Measurements from ENCODE around the gene ZHX3. TPM values are rescaled to one million over a fixed set of nuclear protein-coding genes. Genes with fewer than 3 reads are reported as not detected.

The ZHX3 gene
- total and polyA plus RNA-seq, 2 of the 13 experiments (the other 11 are each of a cell fraction or from before 2014, with no cell fraction given), result 8.4 to 11.7 TPM

DNA sequence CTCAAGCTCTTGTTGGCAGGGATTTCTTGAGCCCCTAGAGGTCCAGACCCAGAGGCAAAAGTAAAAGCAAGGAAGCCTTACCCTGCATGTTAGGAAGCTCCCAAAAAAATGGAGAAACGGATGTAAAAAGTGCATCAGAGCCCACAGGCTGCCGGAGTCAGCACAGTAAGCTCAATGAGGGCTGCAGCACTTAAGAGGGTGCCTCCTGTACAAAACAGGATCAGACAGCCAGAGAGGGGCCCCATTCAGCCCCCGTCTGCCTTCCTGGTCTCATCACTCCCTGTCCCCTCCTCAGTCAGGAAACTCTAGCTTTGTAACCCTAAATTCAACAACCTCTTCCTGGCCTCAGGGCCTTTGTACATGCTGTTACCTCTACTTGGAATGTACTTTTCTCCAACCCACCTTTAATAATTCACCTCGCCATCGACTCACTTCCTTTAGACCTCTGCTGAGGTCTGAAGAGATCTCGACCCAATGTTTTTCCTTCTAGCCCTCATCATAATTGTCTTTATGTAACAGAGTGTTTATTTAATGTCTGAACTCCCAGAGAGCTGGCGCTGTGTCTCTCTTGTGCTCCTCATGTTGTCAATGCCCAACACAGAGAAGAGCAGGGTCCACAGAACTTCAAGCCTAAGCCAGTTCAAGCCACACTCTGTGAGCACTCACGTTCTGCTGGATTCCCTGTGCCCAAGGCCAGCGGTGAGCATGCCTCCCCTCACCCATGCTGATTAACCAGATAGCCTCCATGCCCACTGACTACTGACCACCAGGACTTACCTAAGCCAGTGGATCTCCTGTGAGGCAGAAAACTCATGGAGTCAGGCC lies 183.0 kb downstream of the ZHX3 start (continued):
- no peak for TF ChIP-seq FOXC1 (CRISPR knock-in tag; IDR thresholded peaks at IDR 0.05; ENCODE audit: borderline replicate concordance)
- TF ChIP-seq ZNF788 (CRISPR knock-in tag; IDR thresholded peaks at IDR 0.05; ENCODE audit: borderline replicate concordance), result no peak
- 0 out of 2 replicates have a peak, but pooled peaks have one; percentile 14 for TF ChIP-seq GZF1 (CRISPR knock-in tag; IDR thresholded peaks at IDR 0.05)
- no peak for TF ChIP-seq BRD4 (CRISPR knock-in tag; IDR thresholded peaks at IDR 0.05)
- 0 out of 2 replicates have a peak, but pooled peaks have one; percentile 5 for TF ChIP-seq ZNF572 (CRISPR knock-in tag; IDR thresholded peaks at IDR 0.05)
- no peak for TF ChIP-seq ZNF326 (CRISPR knock-in tag; IDR thresholded peaks at IDR 0.05; ENCODE audit: borderline replicate concordance)
- TF ChIP-seq NR0B2 (CRISPR knock-in tag; IDR thresholded peaks at IDR 0.05), result no peak
- peak; percentile 97 for TF ChIP-seq ZMYM3 (CRISPR knock-in tag; IDR thresholded peaks at IDR 0.05)
- 0 out of 2 replicates have a peak, but pooled peaks have one; percentile 16 for TF ChIP-seq ZNF441 (CRISPR knock-in tag; IDR thresholded peaks at IDR 0.05; ENCODE audit: borderline replicate concordance)
- no peak for TF ChIP-seq ZNF460 (CRISPR knock-in tag; IDR thresholded peaks at IDR 0.05; ENCODE audit: borderline replicate concordance)
- TF ChIP-seq SP2 (CRISPR knock-in tag; IDR thresholded peaks at IDR 0.05), result no peak
- TF ChIP-seq NFYB (CRISPR knock-in tag; IDR thresholded peaks at IDR 0.05), result no peak
- TF ChIP-seq ZNF564 (CRISPR knock-in tag; IDR thresholded peaks at IDR 0.05), result no peak
- no peak for TF ChIP-seq ATM (IDR thresholded peaks at IDR 0.05; ENCODE audit: borderline replicate concordance)
- TF ChIP-seq, protein P1, sequence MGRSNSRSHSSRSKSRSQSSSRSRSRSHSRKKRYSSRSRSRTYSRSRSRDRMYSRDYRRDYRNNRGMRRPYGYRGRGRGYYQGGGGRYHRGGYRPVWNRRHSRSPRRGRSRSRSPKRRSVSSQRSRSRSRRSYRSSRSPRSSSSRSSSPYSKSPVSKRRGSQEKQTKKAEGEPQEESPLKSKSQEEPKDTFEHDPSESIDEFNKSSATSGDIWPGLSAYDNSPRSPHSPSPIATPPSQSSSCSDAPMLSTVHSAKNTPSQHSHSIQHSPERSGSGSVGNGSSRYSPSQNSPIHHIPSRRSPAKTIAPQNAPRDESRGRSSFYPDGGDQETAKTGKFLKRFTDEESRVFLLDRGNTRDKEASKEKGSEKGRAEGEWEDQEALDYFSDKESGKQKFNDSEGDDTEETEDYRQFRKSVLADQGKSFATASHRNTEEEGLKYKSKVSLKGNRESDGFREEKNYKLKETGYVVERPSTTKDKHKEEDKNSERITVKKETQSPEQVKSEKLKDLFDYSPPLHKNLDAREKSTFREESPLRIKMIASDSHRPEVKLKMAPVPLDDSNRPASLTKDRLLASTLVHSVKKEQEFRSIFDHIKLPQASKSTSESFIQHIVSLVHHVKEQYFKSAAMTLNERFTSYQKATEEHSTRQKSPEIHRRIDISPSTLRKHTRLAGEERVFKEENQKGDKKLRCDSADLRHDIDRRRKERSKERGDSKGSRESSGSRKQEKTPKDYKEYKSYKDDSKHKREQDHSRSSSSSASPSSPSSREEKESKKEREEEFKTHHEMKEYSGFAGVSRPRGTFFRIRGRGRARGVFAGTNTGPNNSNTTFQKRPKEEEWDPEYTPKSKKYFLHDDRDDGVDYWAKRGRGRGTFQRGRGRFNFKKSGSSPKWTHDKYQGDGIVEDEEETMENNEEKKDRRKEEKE (IDR thresholded peaks at IDR 0.05), result no peak
- no peak for TF ChIP-seq TCF12 (IDR thresholded peaks at IDR 0.05)
- no peak for TF ChIP-seq TCF12 (CRISPR knock-in tag; IDR thresholded peaks at IDR 0.05)
- TF ChIP-seq RFXANK (CRISPR knock-in tag; IDR thresholded peaks at IDR 0.05), result no peak
- TF ChIP-seq, protein P2, sequence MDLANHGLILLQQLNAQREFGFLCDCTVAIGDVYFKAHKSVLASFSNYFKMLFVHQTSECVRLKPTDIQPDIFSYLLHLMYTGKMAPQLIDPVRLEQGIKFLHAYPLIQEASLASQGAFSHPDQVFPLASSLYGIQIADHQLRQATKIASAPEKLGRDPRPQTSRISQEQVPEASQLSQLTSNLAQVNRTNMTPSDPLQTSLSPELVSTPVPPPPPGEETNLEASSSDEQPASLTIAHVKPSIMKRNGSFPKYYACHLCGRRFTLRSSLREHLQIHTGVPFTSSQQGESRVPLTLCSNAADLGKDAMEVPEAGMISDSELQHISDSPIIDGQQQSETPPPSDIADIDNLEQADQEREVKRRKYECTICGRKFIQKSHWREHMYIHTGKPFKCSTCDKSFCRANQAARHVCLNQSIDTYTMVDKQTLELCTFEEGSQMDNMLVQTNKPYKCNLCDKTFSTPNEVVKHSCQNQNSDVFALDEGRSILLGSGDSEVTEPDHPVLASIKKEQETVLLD (CRISPR knock-in tag; IDR thresholded peaks at IDR 0.05; ENCODE audit: low read depth), result no peak
- peak; percentile 7; the same call in 1 of the 2 replicates for TF ChIP-seq MYC (CRISPR knock-in tag; IDR thresholded peaks at IDR 0.05; ENCODE audit: borderline replicate concordance)
- no peak for TF ChIP-seq ZNF383 (CRISPR knock-in tag; IDR thresholded peaks at IDR 0.05; ENCODE audit: borderline replicate concordance)
- TF ChIP-seq MBNL3 (CRISPR knock-in tag; conservative IDR thresholded peaks at IDR 0.05), result no peak
- no peak for TF ChIP-seq REXO4 (CRISPR knock-in tag; IDR thresholded peaks at IDR 0.05; ENCODE audit: borderline replicate concordance)
- TF ChIP-seq ZNF414 (CRISPR knock-in tag; IDR thresholded peaks at IDR 0.05), result no peak
- TF ChIP-seq ZNF225 (CRISPR knock-in tag; IDR thresholded peaks at IDR 0.05), result 0 out of 2 replicates have a peak, but pooled peaks have one; percentile 15
- no peak for TF ChIP-seq MXD4 (CRISPR knock-in tag; IDR thresholded peaks at IDR 0.05)
